Measurements from ENCODE around the gene CARS1. TPM values are rescaled to one million over a fixed set of nuclear protein-coding genes. Genes with fewer than 3 reads are reported as not detected.

The CARS1 gene
- total RNA-seq, 1 donor from 2014 or later: 26.0 TPM

DNA sequence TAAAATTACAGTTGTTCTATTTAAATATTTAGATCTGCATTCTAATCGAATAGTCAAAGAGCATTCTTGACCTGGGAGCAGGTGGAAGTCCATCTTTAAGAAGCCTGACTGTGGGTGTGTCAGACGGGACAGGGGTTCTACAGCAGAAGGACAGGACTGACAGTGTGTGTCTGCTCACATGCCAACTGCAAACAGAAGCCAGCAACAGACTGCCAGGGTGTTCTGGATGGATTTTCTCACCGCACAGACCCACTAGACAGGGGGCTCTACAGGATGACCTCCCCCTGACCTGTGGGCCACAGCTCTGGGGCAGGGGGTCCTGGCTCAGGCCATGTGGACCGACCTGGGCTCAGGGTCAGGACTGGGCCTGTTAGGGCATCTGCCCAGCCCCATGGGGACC, 42.3 kb downstream of the CARS1 start:
- Histone ChIP-seq H3K27ac (no peak overlapping the region), H3K27me3 (no peaks in the 10 kb centered on the region), H3K36me3 (peaks cover 0 to 85% of the 10 kb centered on the region in 2 donors), H3K9me3 (no peaks in the 10 kb centered on the region), H3K4me3 (no peak overlapping the region), H3K4me1 (no peaks in the 10 kb centered on the region)
- TF ChIP-seq POLR2A (IDR thresholded peaks at IDR 0.05) (no peak), POLR2AphosphoS5 (IDR thresholded peaks at IDR 0.05; ENCODE audit: insufficient read depth in 1 of 2, low read depth in 1 of 2) (no peak)
- TF ChIP-seq, protein P1, sequence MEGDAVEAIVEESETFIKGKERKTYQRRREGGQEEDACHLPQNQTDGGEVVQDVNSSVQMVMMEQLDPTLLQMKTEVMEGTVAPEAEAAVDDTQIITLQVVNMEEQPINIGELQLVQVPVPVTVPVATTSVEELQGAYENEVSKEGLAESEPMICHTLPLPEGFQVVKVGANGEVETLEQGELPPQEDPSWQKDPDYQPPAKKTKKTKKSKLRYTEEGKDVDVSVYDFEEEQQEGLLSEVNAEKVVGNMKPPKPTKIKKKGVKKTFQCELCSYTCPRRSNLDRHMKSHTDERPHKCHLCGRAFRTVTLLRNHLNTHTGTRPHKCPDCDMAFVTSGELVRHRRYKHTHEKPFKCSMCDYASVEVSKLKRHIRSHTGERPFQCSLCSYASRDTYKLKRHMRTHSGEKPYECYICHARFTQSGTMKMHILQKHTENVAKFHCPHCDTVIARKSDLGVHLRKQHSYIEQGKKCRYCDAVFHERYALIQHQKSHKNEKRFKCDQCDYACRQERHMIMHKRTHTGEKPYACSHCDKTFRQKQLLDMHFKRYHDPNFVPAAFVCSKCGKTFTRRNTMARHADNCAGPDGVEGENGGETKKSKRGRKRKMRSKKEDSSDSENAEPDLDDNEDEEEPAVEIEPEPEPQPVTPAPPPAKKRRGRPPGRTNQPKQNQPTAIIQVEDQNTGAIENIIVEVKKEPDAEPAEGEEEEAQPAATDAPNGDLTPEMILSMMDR (IDR thresholded peaks at IDR 0.05): no peak
- DNase-seq (ENCODE audit: extremely low spot score in 2 of 2): no peak
- intact Hi-C loops (cut with DNase I): no loop called here

DNA sequence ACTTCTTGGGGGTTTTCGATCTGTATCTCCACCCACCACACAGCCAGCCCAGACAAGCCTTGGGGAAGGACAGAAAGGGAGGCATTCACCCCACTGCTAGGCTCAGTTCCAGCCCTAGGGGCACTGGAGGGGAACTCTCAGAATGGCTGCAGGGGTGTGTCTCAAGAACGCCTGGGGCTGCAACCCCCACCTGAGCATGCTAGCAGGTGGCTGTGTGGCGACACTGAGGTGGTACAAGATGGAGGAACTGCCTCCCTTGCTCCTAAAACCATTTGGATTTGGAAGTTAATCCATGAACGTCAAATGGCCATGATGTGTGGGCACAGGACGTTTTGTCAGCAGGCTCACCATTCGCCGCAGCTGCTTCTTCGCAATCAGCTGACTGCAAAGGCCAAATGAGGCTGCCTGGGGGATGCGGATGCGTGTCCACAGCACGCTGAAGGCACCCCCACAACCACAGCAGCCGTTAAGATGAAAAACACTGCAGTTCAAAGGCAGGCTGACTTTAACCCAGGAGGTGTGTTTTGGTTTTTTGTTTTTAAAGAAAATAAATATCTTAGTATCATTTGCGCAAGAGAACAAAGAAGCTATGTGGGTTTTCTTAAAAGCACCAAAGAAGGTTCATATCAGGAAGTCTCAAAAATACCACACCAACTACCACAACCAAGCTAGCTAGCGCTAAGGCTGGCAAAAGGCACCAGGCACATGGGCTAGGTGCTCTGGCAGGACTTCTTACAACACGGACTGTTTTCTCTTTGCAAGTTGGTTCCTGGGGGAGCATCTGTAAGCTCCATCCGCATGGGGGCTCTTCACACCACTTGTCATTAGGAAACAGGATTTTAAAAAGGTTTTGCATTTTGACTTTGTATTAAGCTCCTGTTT, 42.9 kb downstream of the CARS1 start:
- H3K27ac ChIP-seq: no peak overlapping the region
- H3K4me3 ChIP-seq: no peak overlapping the region
- no peaks in the 10 kb centered on the region for H3K4me1 ChIP-seq
- DNase-seq (ENCODE audit: extremely low spot score in 2 of 2): no peak
- H3K36me3 ChIP-seq: peaks cover 0 to 79% of the 10 kb centered on the region in 2 donors
- H3K27me3 ChIP-seq: no peaks in the 10 kb centered on the region
- TF ChIP-seq POLR2AphosphoS5 (IDR thresholded peaks at IDR 0.05; ENCODE audit: insufficient read depth in 1 of 2, low read depth in 1 of 2): peak in 1 of 2 donors; percentile 46
- TF ChIP-seq, protein P1 (IDR thresholded peaks at IDR 0.05): no peak
- intact Hi-C loops (cut with DNase I): no loop called here
- H3K9me3 ChIP-seq: no peaks in the 10 kb centered on the region

DNA sequence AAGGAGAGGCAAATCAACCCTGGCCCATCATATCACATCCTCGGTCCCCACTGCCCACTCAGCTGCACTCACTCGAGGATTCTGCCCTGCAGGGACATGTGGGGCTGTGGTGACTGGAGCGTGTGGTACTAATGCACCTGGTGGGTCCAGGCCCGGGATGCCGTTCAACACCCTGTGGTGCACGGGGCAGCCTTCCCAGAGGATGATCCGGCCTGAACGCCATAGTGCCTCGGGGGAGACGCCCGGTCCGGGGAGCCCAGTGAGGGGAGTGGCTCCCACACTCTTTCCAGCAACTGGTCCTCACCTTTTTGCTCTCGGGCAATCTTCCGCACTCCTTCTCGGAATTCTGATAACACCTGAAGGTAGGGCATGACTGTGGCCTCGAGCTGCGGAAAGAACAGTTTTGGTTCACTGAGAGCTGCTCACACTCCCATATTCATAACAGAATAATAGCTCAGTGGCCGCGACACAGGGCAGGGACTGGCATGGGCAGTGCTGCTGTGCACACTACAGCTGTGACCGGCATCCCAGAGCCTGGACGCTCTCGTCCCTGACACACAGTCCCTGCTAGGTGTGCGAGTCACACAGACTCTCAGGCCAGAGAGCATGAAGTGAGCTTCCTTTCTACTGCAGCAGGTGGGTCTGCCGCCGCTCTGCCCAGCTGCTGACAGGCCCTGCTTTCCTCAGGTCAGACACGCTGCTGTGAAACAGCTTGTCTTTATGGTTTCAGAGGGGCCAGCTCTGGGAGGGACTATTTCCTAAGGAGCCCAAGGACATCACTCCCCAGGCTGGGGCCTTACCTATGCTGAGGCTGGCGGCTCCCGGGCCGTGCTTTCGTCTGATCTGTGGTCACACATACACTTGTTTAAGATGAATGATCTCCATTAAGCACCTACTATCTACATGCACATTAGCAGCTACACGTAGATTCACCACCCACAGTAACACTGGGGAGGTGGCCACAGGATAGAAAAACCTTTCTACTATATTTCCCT, 45.0 kb downstream of the CARS1 start:
- H3K36me3 ChIP-seq: peaks cover 0 to 67% of the 10 kb centered on the region in 2 donors

DNA sequence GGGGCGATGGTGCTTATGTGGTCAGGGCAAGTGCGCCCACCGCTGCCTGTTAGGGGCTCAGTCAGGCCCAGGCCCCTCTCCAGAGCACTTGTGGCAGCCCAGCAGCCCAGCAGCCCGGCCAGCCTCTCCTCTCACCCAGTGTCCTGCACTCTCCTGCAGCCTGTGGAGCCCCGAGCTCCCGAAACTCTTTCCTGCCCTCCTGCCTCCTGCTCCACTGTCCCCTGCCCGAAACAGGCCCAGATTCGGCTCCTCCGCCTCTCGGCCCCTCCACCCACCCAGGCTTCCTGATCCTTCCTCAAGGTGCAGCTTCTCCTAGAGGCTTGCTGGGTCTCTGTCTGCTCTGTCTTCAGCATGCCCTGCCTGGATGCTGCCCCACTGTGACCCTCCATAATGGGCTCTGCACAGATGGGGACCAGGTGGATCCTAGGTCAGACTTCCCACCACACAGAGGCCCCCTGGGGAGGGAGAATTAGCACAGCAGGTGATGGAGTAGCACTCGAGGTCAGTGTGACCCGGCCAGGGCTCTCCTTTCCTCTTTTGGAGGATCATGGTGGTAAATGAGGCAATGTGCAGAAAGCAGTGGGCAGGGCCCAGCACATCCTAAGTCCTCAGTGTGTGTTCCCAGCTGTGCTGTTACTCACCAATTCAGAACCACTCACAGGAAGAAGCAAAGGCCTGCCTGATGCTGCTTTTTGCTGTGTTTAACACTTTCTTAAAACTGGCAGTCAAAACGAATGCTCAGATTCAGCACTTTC, 46.5 kb downstream of the CARS1 start:
- TF ChIP-seq POLR2AphosphoS5 (IDR thresholded peaks at IDR 0.05; ENCODE audit: insufficient read depth in 1 of 2, low read depth in 1 of 2) (no peak), POLR2A (IDR thresholded peaks at IDR 0.05) (no peak)
- TF ChIP-seq, protein P1 (IDR thresholded peaks at IDR 0.05): no peak
- Histone ChIP-seq H3K4me1 (no peaks in the 10 kb centered on the region), H3K9me3 (no peaks in the 10 kb centered on the region), H3K27ac (no peak overlapping the region), H3K27me3 (no peaks in the 10 kb centered on the region), H3K4me3 (no peak overlapping the region), H3K36me3 (peaks cover 0 to 64% of the 10 kb centered on the region in 2 donors)
- intact Hi-C loops (cut with DNase I): no loop called here
- DNase-seq (ENCODE audit: extremely low spot score in 2 of 2): no peak

More for the DNA sequence above, 45.0 kb downstream of the CARS1 start:
- H3K9me3 ChIP-seq: no peaks in the 10 kb centered on the region
- TF ChIP-seq POLR2AphosphoS5 (IDR thresholded peaks at IDR 0.05; ENCODE audit: insufficient read depth in 1 of 2, low read depth in 1 of 2) (no peak), POLR2A (IDR thresholded peaks at IDR 0.05) (no peak)
- DNase-seq (ENCODE audit: extremely low spot score in 2 of 2): no peak
- intact Hi-C loops (cut with DNase I): no loop called here
- no peaks in the 10 kb centered on the region for H3K27me3 ChIP-seq
- no peak overlapping the region for H3K27ac ChIP-seq
- H3K4me3 ChIP-seq: no peak overlapping the region
- H3K4me1 ChIP-seq: no peaks in the 10 kb centered on the region

DNA sequence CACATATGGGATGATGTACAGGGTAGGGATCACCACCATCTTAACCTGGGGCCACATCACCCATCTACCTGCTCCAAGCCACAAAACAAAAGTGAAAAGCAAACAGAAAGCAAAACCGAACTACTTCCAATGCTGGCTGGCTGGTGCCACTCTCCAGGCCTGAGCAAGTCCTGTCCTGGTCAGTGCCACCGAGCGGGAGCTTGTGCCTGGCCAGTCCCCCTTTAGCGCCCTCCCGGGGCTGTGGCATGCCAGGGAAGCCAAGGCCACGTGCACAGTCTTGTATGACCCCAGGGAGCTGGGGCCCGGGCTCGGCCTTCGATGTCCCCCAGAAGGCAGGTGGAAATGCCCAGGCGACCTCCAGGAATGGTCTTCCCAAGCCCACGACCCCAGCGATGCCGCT, 47.2 kb downstream of the CARS1 start:
- Histone ChIP-seq H3K4me1 (no peaks in the 10 kb centered on the region), H3K36me3 (peaks cover 0 to 58% of the 10 kb centered on the region in 2 donors), H3K27me3 (no peaks in the 10 kb centered on the region), H3K4me3 (no peak overlapping the region), H3K9me3 (no peaks in the 10 kb centered on the region), H3K27ac (no peak overlapping the region)
- TF ChIP-seq, protein P1 (IDR thresholded peaks at IDR 0.05): no peak
- no peak for TF ChIP-seq POLR2A (IDR thresholded peaks at IDR 0.05)
- TF ChIP-seq POLR2AphosphoS5 (IDR thresholded peaks at IDR 0.05; ENCODE audit: insufficient read depth in 1 of 2, low read depth in 1 of 2): no peak
- intact Hi-C loops (cut with DNase I): no loop called here
- DNase-seq (ENCODE audit: extremely low spot score in 2 of 2): no peak

Measured in vagina (tissue), 2 donors.